Suprapubic skin (tissue), 3 donors: ENCODE measurements around the gene ZBTB16.

Experiments used
- CTCF ChIP-seq, 2 donors: fragments of 200-600 bp in 1 of 2; fragments of 450-650 bp in 1 of 2; sonication (generic) in 1 of 2; IDR thresholded peaks; one replicate each; pipeline ENCODE4 v1.5.1; 2016 to 2019; ENCODE audit warnings: antibody characterized with exemption in 2 of 2, mild to moderate bottlenecking in 1 of 2, moderate library complexity in 1 of 2
- POLR2A ChIP-seq, 2 donors: fragments of 450-650 bp; IDR thresholded peaks; one replicate each; pipeline ENCODE4 v1.6.1; 2017; ENCODE audit warnings: antibody characterized with exemption in 2 of 2, mild to moderate bottlenecking in 2 of 2, moderate library complexity in 2 of 2

GRCh38 chr11:114295676-114296604 is 236.4 kb downstream of the ZBTB16 start, which contains the start of gene NNMT:
- no peak for TF ChIP-seq CTCF (IDR thresholded peaks at IDR 0.05)
- peak; percentile 27 to 88 for TF ChIP-seq POLR2A (IDR thresholded peaks at IDR 0.05)
